Activated CD8-positive, alpha-beta T cell treated with anti-CD3 and anti-CD28 coated beads for 36 hours (primary cell): ENCODE measurements around the gene ATP6V0C. TPM values are rescaled to one million over a fixed set of nuclear protein-coding genes. Genes with fewer than 3 reads are reported as not detected.
A peak's percentile ranks its signal among the peaks of the same experiment; 100 is the strongest.

Experiments
- ATAC-seq: fragments of 200-7000 bp; cut with Tn5 transposase; one replicate; pipeline ENCODE4 v1.10.0; 2021; ENCODE audit warnings: mild to moderate bottlenecking, moderate library complexity
- CTCF ChIA-PET: fragments of 350-600 bp; sonication (Branson Sonifier 250); formaldehyde crosslinking; loops from one replicate; lab custom pipeline; 2021; ENCODE audit warnings: antibody characterized with exemption; lab: Charles Lee
- POLR2A ChIA-PET: fragments of 350-600 bp; sonication (Branson Sonifier 250); formaldehyde crosslinking; loops from one replicate; lab custom pipeline; 2021; ENCODE audit warnings: antibody characterized with exemption; lab: Charles Lee
- DNase-seq: peaks from one replicate; pipeline ENCODE4 v3.0.0-alpha.2; 2020
- H3K27ac Mint-ChIP-seq: one replicate; pipeline ENCODE4 v1.8.0; 2021; ENCODE audit warnings: mild to moderate bottlenecking, mixed read lengths
- H3K27me3 Mint-ChIP-seq: one replicate; pipeline ENCODE4 v1.8.0; 2021; ENCODE audit warnings: mixed read lengths
- H3K36me3 Mint-ChIP-seq: one replicate; pipeline ENCODE4 v1.8.0; 2021; ENCODE audit warnings: low read depth, mixed read lengths
- H3K4me1 Mint-ChIP-seq: one replicate; pipeline ENCODE4 v1.8.0; 2021; ENCODE audit warnings: low read depth, mixed read lengths
- H3K4me3 Mint-ChIP-seq: one replicate; pipeline ENCODE4 v1.8.0; 2021; ENCODE audit warnings: mild to moderate bottlenecking, moderate library complexity, mixed read lengths
- H3K9me3 Mint-ChIP-seq: one replicate; pipeline ENCODE4 v1.8.0; 2021; ENCODE audit warnings: mixed read lengths
- intact Hi-C: fragments of 100-400 bp; cut with micrococcal nuclease; formaldehyde crosslinking; loops from one replicate; pipeline ENCODE4 v1.10.0; 2022
- total RNA-seq, 2 experiments: library from RNA; stranded (reverse); gene quantifications; one replicate each; pipeline ENCODE4 v1.2.3, GENCODE V29; 2021
- TF ChIP-seq, protein P1 (sequence below): fragments of 200-600 bp; IDR thresholded peaks from one replicate; pipeline ENCODE4 v1.8.0; 2022; ENCODE audit warnings: antibody characterized with exemption, mild to moderate bottlenecking

The ATP6V0C gene
- total RNA-seq, 2 experiments from 2014 or later = 85.9 to 88.6 TPM

DNA sequence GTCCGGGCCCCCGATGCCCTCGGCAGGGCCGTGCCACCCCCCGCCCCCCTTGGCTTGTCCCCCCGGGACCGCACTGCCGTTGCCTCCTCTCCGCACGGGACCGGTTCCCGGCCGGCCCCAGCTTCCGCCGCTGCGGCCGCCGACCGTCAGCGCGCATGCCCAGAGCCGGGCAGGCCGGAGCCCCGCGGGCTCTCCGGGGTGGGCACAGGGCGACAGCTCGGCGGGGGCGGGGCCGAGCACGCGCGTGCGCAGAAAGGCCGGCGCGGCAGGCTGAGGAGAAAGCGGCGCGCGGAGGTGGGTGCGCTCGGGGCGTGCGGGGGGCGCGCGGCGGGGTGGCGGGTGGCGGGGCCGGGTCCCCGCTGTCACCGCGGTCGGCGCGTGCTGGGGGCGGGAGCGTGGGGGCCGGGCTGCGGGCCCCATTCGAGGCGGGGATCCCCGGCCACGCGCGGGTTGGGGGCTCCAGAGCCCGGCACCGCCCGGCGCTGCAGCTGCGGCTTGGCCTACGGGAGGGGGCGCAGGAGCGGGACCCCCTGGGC is 38.8 kb upstream of the ATP6V0C start, which contains the start of gene TBC1D24:
TBC1D24 (plus strand) TSS at position 251 of the 536 bp plus-strand sequence. CDS start 21,022 bp downstream, outside the sequence.
- Mint-ChIP-seq H3K4me1 (peaks cover 25% of the 10 kb centered on the region), H3K36me3 (no peaks in the 10 kb centered on the region), H3K4me3 (peak within 1 kb of the TSS; percentile 76), H3K27ac (peak within 1 kb of the TSS; percentile 72), H3K9me3 (no peaks in the 10 kb centered on the region), H3K27me3 (peaks cover 16% of the 10 kb centered on the region)
- TF ChIP-seq, protein P1, sequence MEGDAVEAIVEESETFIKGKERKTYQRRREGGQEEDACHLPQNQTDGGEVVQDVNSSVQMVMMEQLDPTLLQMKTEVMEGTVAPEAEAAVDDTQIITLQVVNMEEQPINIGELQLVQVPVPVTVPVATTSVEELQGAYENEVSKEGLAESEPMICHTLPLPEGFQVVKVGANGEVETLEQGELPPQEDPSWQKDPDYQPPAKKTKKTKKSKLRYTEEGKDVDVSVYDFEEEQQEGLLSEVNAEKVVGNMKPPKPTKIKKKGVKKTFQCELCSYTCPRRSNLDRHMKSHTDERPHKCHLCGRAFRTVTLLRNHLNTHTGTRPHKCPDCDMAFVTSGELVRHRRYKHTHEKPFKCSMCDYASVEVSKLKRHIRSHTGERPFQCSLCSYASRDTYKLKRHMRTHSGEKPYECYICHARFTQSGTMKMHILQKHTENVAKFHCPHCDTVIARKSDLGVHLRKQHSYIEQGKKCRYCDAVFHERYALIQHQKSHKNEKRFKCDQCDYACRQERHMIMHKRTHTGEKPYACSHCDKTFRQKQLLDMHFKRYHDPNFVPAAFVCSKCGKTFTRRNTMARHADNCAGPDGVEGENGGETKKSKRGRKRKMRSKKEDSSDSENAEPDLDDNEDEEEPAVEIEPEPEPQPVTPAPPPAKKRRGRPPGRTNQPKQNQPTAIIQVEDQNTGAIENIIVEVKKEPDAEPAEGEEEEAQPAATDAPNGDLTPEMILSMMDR = no peak
- CTCF ChIA-PET = interaction anchor here (1.0 to 1.7 kb wide), 2 partner anchors 13 to 15 kb away, joined by 3 to 5 read pairs; partner anchors contain the start of gene TEDC2
- ATAC-seq (peak; percentile 72), DNase-seq (peak; percentile 85)
- intact Hi-C loops = no loop called here
- POLR2A ChIA-PET = interaction anchor here (1.0 to 1.8 kb wide), 2 partner anchors 14 to 320 kb away, joined by 3 to 6 read pairs; no protein-coding TSS in a partner anchor

DNA sequence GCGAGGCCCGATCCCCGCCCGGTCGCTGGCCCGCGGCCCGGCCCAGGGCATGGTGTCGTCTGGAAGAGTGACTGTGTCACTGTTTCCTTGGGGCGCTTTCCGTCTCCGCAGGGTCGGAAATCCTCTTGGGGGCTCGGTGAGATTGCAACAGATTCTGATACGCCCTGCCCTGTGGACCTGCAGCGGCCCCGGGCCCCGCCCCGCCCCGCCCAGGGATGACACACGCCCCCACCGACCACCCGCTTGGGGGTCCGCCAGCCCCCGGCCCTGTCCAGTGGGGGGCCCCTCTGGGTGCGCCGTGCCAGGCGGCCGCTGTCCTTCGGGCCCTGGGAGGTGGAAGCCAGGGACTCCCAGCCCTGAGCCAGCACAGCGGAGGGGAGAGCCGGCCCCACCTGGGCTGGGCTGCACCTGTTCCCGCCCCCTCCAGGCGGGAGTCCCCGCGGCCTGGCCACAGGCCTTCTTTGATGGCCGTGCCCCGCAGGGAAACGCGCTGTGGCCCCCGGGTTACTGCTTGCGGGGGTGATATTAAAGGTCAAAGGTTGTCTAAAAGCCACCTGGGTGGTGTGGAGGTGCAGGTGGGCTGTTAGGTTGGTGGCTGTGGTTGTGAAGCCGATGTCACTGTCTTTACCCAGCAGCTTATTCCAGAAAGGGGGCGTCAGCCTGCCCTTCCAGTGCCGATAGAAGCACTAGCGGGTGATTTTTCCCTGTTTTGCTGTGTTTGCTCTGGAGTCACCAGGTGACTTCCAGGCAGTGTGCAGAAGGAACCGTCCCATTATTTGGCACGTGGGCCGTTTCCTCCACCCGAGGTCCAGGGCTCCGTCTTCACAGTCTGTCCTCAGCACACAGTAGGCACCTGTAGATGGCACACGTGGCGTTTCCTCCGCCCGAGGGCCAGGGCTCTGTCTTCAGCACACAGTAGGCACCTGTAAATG is 38.1 kb upstream of the ATP6V0C start:
- CTCF ChIA-PET = interaction anchor here (1.7 kb wide), 1 partner anchor 12 kb away, joined by 5 read pairs; no protein-coding TSS in a partner anchor
- Mint-ChIP-seq H3K27me3 (peaks cover 9% of the 10 kb centered on the region), H3K36me3 (no peaks in the 10 kb centered on the region), H3K4me3 (peak overlapping the region; percentile 69), H3K4me1 (peaks cover 21% of the 10 kb centered on the region), H3K27ac (no peak overlapping the region), H3K9me3 (no peaks in the 10 kb centered on the region)
- ATAC-seq (peak; percentile 60), DNase-seq (peak; percentile 75)
- intact Hi-C loops = no loop called here
- POLR2A ChIA-PET = interaction anchor here (1.0 to 1.8 kb wide), 2 partner anchors 13 to 321 kb away, joined by 3 to 6 read pairs; no protein-coding TSS in a partner anchor
- TF ChIP-seq, protein P1 = no peak

DNA sequence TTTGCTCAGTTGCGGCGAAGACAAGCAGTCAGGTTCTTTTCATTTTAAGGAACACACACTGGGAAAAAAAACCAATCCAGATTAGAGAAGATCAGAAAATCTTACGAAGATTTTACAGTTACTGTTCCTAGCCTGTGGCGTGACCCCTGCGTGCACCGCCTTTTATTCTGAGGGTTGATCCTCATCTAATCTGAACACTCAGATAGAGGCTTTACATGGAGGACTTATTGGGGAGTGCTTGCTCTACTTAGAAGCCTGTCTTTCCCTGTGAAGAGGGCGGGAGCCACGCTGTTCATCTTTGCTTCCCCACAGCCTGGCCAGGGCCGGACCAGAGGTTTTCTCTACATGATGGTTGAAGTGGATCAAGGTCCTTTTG is 37.4 kb upstream of the ATP6V0C start:
- Mint-ChIP-seq H3K9me3 (no peaks in the 10 kb centered on the region), H3K4me3 (peak overlapping the region; percentile 69), H3K27ac (no peak overlapping the region), H3K4me1 (peaks cover 20% of the 10 kb centered on the region), H3K36me3 (no peaks in the 10 kb centered on the region), H3K27me3 (peaks cover 8% of the 10 kb centered on the region)
- CTCF ChIA-PET = no interaction called here
- TF ChIP-seq, protein P1 = no peak
- POLR2A ChIA-PET = no interaction called here
- ATAC-seq (no peak), DNase-seq (no peak)
- intact Hi-C loops = no loop called here

DNA sequence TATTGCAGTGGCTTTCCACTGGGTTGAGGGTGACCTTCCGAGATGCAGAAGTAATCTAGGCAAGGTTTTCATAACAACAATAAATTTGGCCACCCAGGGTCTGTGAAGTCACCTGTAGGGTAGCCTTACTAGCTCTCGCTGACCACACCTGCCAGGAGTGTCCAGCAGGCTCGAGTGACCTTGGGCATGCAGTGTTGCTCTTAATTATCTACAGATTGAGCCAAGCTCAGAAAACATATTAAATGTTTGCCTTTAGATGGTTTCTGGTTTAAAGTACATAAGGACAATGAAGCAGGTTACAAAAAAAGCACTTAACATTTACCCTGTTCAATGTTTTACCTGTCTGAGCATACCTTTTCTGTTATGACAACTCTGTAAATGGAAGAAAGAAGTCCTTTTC is 37.0 kb upstream of the ATP6V0C start:
- ChIA-PET POLR2A (interaction anchor here (1.2 kb wide), 1 partner anchor 18 kb away, joined by 3 read pairs; no protein-coding TSS in a partner anchor), CTCF (interaction anchor here (1.2 to 1.3 kb wide), 2 partner anchors 10 to 24 kb away, joined by 3 to 10 read pairs; no protein-coding TSS in a partner anchor)
- intact Hi-C loops = no loop called here
- H3K4me1 Mint-ChIP-seq = peaks cover 20% of the 10 kb centered on the region
- TF ChIP-seq, protein P1 = no peak
- peaks cover 8% of the 10 kb centered on the region for H3K27me3 Mint-ChIP-seq
- ATAC-seq (no peak), DNase-seq (no peak)
- no peaks in the 10 kb centered on the region for H3K36me3 Mint-ChIP-seq
- H3K4me3 Mint-ChIP-seq = peak overlapping the region; percentile 69
- H3K9me3 Mint-ChIP-seq = no peaks in the 10 kb centered on the region
- no peak overlapping the region for H3K27ac Mint-ChIP-seq
